ENCODE results near the gene SORT1.

GRCh38 chr1:109347511-109347910 lies 50.2 kb downstream of the SORT1 start:
- TF ChIP-seq MXI1 (conservative IDR thresholded peaks at IDR 0.05; ENCODE audit: poor library complexity, severe bottlenecking): no peak
- TF ChIP-seq, protein P1, sequence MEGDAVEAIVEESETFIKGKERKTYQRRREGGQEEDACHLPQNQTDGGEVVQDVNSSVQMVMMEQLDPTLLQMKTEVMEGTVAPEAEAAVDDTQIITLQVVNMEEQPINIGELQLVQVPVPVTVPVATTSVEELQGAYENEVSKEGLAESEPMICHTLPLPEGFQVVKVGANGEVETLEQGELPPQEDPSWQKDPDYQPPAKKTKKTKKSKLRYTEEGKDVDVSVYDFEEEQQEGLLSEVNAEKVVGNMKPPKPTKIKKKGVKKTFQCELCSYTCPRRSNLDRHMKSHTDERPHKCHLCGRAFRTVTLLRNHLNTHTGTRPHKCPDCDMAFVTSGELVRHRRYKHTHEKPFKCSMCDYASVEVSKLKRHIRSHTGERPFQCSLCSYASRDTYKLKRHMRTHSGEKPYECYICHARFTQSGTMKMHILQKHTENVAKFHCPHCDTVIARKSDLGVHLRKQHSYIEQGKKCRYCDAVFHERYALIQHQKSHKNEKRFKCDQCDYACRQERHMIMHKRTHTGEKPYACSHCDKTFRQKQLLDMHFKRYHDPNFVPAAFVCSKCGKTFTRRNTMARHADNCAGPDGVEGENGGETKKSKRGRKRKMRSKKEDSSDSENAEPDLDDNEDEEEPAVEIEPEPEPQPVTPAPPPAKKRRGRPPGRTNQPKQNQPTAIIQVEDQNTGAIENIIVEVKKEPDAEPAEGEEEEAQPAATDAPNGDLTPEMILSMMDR (IDR thresholded peaks at IDR 0.05; ENCODE audit: poor library complexity, severe bottlenecking): no peak
- no peak for TF ChIP-seq POLR2AphosphoS5 (IDR thresholded peaks at IDR 0.05)
